H1 (cell line): ENCODE data around the gene ZNF362. TPM values are rescaled to one million over a fixed set of nuclear protein-coding genes. Genes with fewer than 3 reads are reported as not detected.

Source experiments
- CTCF ChIA-PET: fragments of 300-600 bp; sonication (Branson Sonifier 250); formaldehyde crosslinking; loops from one replicate; lab custom pipeline; 2021; ENCODE audit not compliant: partially characterized antibody; lab: Charles Lee
- POLR2A ChIA-PET: fragments of 300-600 bp; sonication (Branson Sonifier 250); formaldehyde crosslinking; loops from one replicate; lab custom pipeline; 2021; ENCODE audit warnings: inconsistent platforms; ENCODE audit not compliant: partially characterized antibody; lab: Charles Lee
- DNase-seq, 2 experiments: peaks; one replicate each; pipeline versions ENCODE4 v3.0.0 to v3.0.0-alpha.2; 2010 to 2022; ENCODE audit warnings: low spot score in 2 of 2, low read depth in 1 of 2, mixed read lengths in 1 of 2
- FAIRE-seq: peaks from 2 replicates; lab custom pipeline; 2011; peaks lifted over from hg19 to GRCh38; lab: Jason Lieb, UNC
- H2AFZ ChIP-seq: 2 replicates; pipeline ENCODE4 v1.8.1; 2012; ENCODE audit warnings: low read length, inconsistent platforms
- H2AK5ac ChIP-seq: 2 replicates; pipeline ENCODE4 v1.6.1; 2013; ENCODE audit warnings: low read depth, low read length
- H2BK120ac ChIP-seq: replicated peaks from 2 replicates; pipeline ENCODE3; 2013; ENCODE audit warnings: low read depth, low read length, inconsistent platforms
- H2BK12ac ChIP-seq: 2 replicates; pipeline ENCODE4 v1.6.1; 2013; ENCODE audit warnings: low read depth, low read length
- H2BK15ac ChIP-seq: 2 replicates; pipeline ENCODE4 v1.6.1; 2013; ENCODE audit warnings: low read length
- H2BK20ac ChIP-seq: 2 replicates; pipeline ENCODE4 v1.6.1; 2013; ENCODE audit warnings: low read length
- H2BK5ac ChIP-seq: 2 replicates; pipeline ENCODE4 v1.6.1; 2013; ENCODE audit warnings: low read depth, low read length
- H3K14ac ChIP-seq: 2 replicates; pipeline ENCODE4 v1.6.1; 2013; ENCODE audit warnings: inconsistent platforms; ENCODE audit not compliant: insufficient read length
- H3K18ac ChIP-seq: 2 replicates; pipeline ENCODE4 v1.6.1; 2013; ENCODE audit warnings: low read length; ENCODE audit errors: extremely low read depth
- H3K23ac ChIP-seq: 2 replicates; pipeline ENCODE4 v1.6.1; 2013; ENCODE audit warnings: inconsistent platforms; ENCODE audit not compliant: insufficient read length
- H3K23me2 ChIP-seq: 2 replicates; pipeline ENCODE4 v1.6.1; 2013; ENCODE audit warnings: low read depth, low read length
- H3K27ac ChIP-seq: 2 replicates; pipeline ENCODE4 v1.6.1; 2011; ENCODE audit warnings: low read depth, low read length, inconsistent platforms
- H3K27me3 ChIP-seq, 4 experiments: replicated peaks in 1 of 4; 1 replicate in 1 of 4; 2 replicates in 3 of 4; pipeline versions ENCODE4 v1.6.1 to v1.8.1; 2011 to 2013; ENCODE audit warnings: low read length in 3 of 4, mild to moderate bottlenecking in 3 of 4, inconsistent platforms in 2 of 4, mixed read lengths in 2 of 4, moderate library complexity in 1 of 4; ENCODE audit not compliant: control insufficient read depth in 3 of 4, insufficient read depth in 3 of 4; ENCODE audit errors: extremely low read depth in 1 of 4
- H3K36me3 ChIP-seq, 4 experiments: 2 replicates each; pipeline versions ENCODE4 v1.6.1 to v1.8.1; 2011 to 2013; ENCODE audit warnings: mild to moderate bottlenecking in 4 of 4, low read length in 3 of 4, moderate library complexity in 2 of 4, control low read depth in 1 of 4, inconsistent platforms in 1 of 4; ENCODE audit not compliant: insufficient read depth in 4 of 4, control insufficient read depth in 2 of 4
- H3K4ac ChIP-seq: replicated peaks from 2 replicates; pipeline ENCODE3; 2013; ENCODE audit warnings: low read length, low read depth, mixed read lengths, inconsistent platforms; ENCODE audit not compliant: insufficient read length
- H3K4me1 ChIP-seq, 4 experiments: replicated peaks in 1 of 4; 1 replicate in 1 of 4; 2 replicates in 3 of 4; pipeline versions ENCODE4 v1.6.1 to v1.8.1; 2011 to 2013; ENCODE audit warnings: low read length in 3 of 4, inconsistent platforms in 2 of 4, mixed read lengths in 1 of 4; ENCODE audit not compliant: insufficient read depth in 4 of 4, control insufficient read depth in 3 of 4
- H3K4me2 ChIP-seq, 2 experiments: 2 replicates each; pipeline versions ENCODE4 v1.6.1 to v1.8.1; 2011 to 2013; ENCODE audit warnings: low read depth in 2 of 2, low read length in 2 of 2, control low read depth in 1 of 2, inconsistent platforms in 1 of 2, mild to moderate bottlenecking in 1 of 2; ENCODE audit not compliant: insufficient read depth in 1 of 2
- H3K4me3 ChIP-seq, 4 experiments: fragments of 200-600, 300-600 bp in 1 of 4; sonication (generic), shearing (Covaris generic), sonication (Bioruptor Twin) in 1 of 4; 2 replicates each; pipeline versions ENCODE4 v1.5.1 to v1.8.1; 2011 to 2016; ENCODE audit warnings: low read length in 4 of 4, low read depth in 3 of 4, control low read depth in 2 of 4, inconsistent platforms in 2 of 4, mild to moderate bottlenecking in 2 of 4, mixed read lengths in 1 of 4, moderate library complexity in 1 of 4; ENCODE audit not compliant: insufficient read depth in 2 of 4; ENCODE audit errors: extremely low read depth in 1 of 4
- H3K56ac ChIP-seq: replicated peaks from 2 replicates; pipeline ENCODE3; 2013; ENCODE audit warnings: low read depth, mild to moderate bottlenecking, mixed read lengths, low read length, inconsistent platforms; ENCODE audit not compliant: insufficient read length
- H3K79me1 ChIP-seq: 2 replicates; pipeline ENCODE4 v1.6.1; 2013; ENCODE audit warnings: low read depth, low read length, control low read depth
- H3K79me2 ChIP-seq, 2 experiments: 2 replicates each; pipeline versions ENCODE4 v1.6.1 to v1.8.1; 2012 to 2013; ENCODE audit warnings: low read length in 2 of 2, mild to moderate bottlenecking in 2 of 2, inconsistent platforms in 1 of 2; ENCODE audit not compliant: insufficient read depth in 2 of 2, control insufficient read depth in 1 of 2
- H3K9ac ChIP-seq, 4 experiments: replicated peaks in 1 of 4; 1 replicate in 1 of 4; 2 replicates in 3 of 4; pipeline versions ENCODE4 v1.6.1 to v1.8.1; 2011 to 2013; ENCODE audit warnings: low read depth in 3 of 4, low read length in 3 of 4, control low read depth in 2 of 4, mild to moderate bottlenecking in 2 of 4, moderate library complexity in 2 of 4, inconsistent platforms in 1 of 4; ENCODE audit errors: extremely low read depth in 1 of 4
- H3K9me3 ChIP-seq, 2 experiments: 2 replicates each; pipeline versions ENCODE4 v1.6.1 to v1.8.1; 2012 to 2013; ENCODE audit warnings: mild to moderate bottlenecking in 2 of 2, moderate library complexity in 2 of 2, control low read depth in 1 of 2, inconsistent platforms in 1 of 2, low read depth in 1 of 2, low read length in 1 of 2, mixed read lengths in 1 of 2; ENCODE audit not compliant: insufficient read depth in 2 of 2
- H4K20me1 ChIP-seq, 2 experiments: replicated peaks in 1 of 2; 2 replicates each; pipeline versions ENCODE3 to v1.8.1; 2011 to 2013; ENCODE audit warnings: inconsistent platforms in 2 of 2, low read length in 2 of 2, mild to moderate bottlenecking in 1 of 2; ENCODE audit not compliant: insufficient read depth in 2 of 2, control insufficient read depth in 1 of 2
- H4K5ac ChIP-seq: 2 replicates; pipeline ENCODE4 v1.6.1; 2013; ENCODE audit warnings: low read length, low read depth, mixed read lengths, inconsistent platforms; ENCODE audit not compliant: insufficient read length
- H4K8ac ChIP-seq: 2 replicates; pipeline ENCODE4 v1.8.0; 2013; ENCODE audit warnings: mild to moderate bottlenecking, moderate library complexity, low read length, inconsistent platforms; ENCODE audit not compliant: insufficient read depth; ENCODE audit errors: extremely low read depth
- H4K91ac ChIP-seq: replicated peaks from 2 replicates; pipeline ENCODE3; 2013; ENCODE audit warnings: low read length, mixed read lengths, inconsistent platforms; ENCODE audit not compliant: insufficient read length
- EZH2 ChIP-seq: fragments of 200-600 bp; sonication (generic); IDR thresholded peaks from 2 replicates; pipeline ENCODE4 v1.7.1; 2012; ENCODE audit warnings: low read depth, mild to moderate bottlenecking, moderate library complexity, low read length, inconsistent platforms; ENCODE audit not compliant: severe bottlenecking
- MAFK ChIP-seq: IDR thresholded peaks from 2 replicates; pipeline ENCODE4 v1.6.1; 2012; ENCODE audit warnings: low read depth, mild to moderate bottlenecking, improper control_type of control experiment, low read length
- SP4 ChIP-seq: IDR thresholded peaks from 2 replicates; pipeline ENCODE4 v1.6.1; 2012; ENCODE audit warnings: low read length, inconsistent platforms
- TBP ChIP-seq: IDR thresholded peaks from 2 replicates; pipeline ENCODE4 v1.6.1; 2011; ENCODE audit warnings: low read depth, low read length, improper control_type of control experiment
- TCF12 ChIP-seq: IDR thresholded peaks from 2 replicates; pipeline ENCODE4 v1.6.1; 2011; ENCODE audit warnings: low read depth, mild to moderate bottlenecking, low read length
- WGBS, 2 experiments: shearing (Covaris generic) in 1 of 2; methylation state at CpG; one replicate each; pipeline versions ENCODE4 v1.1.6 to v1.1.7; 2013 to 2015; ENCODE audit warnings: low lambda C conversion rate in 2 of 2, mixed read lengths in 2 of 2, inconsistent platforms in 1 of 2, low coverage in 1 of 2, missing lambda C conversion rate in 1 of 2; ENCODE audit not compliant: insufficient replicate concordance in 2 of 2, insufficient coverage in 1 of 2, insufficient read length in 1 of 2; ENCODE audit errors: extremely low coverage in 1 of 2, missing lambda C conversion rate in 1 of 2; 5-methylcytosine and 5-hydroxymethylcytosine counted together
- polyA plus RNA-seq, 7 experiments: library from polyadenylated mRNA; depleted of rRNA in 3 of 7; stranded (reverse) in 5 of 7; unstranded in 2 of 7; fragments of >200 nt in 5 of 7; fragments of 200-250 nt in 2 of 7; gene quantifications; 1 replicate in 5 of 7; 2 replicates in 1 of 7; 4 replicates in 1 of 7; pipeline versions ENCODE4 v1.2.1 to v1.2.3, GENCODE V29; 2011 to 2013; ENCODE audit warnings: missing spikeins in 2 of 7, mixed read lengths in 2 of 7
- total RNA-seq: library from RNA; stranded (reverse); fragmentation: NEBNext Ultra II Directional; extraction: Animal tissue kit (Norgen Biotek cat#: 25700); gene quantifications from 2 replicates; pipeline ENCODE4 v1.2.1, GENCODE V29; 2021
- TF ChIP-seq, protein P1 (sequence below), 3 experiments: IDR thresholded peaks; 1 replicate in 2 of 3; 2 replicates in 1 of 3; pipeline versions ENCODE4 v1.5.1 to v1.6.1; 2011; ENCODE audit warnings: low read length in 3 of 3, mild to moderate bottlenecking in 3 of 3, inconsistent platforms in 2 of 3, low read depth in 1 of 3, moderate library complexity in 1 of 3; ENCODE audit not compliant: insufficient read depth in 1 of 3; ENCODE audit errors: control extremely low read depth in 1 of 3

The ZNF362 gene
- total and polyA plus RNA-seq, 2 of the 8 experiments (the other 6 are each of a cell fraction or from before 2014, with no cell fraction given), result 24.2 to 27.8 TPM

DNA sequence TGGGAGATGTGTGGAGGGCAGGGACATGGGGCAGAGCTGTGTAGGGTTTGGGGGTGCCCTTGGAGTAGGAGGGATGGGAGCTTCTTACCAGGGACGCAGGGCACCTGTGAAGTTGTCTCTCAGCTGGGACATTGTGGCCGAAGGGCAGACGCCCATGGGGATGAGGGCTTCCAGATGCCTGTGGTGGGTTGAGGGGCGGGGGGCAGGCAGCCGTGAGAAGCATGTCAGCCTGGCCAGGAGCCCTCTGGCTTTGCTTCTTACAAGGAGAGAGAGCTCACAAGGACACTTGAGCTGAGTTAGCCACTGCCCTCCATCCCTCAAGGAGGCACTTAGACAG is 56.1 kb downstream of the ZNF362 start:
- 78% methylated on average over 5 of the region's 5 CpGs; no CpG with 5 or more reads in 1 of the 2 experiments for WGBS, 2 experiments
- POLR2A ChIA-PET, result interaction anchor here (1.1 to 1.4 kb wide), 2 partner anchors 10 to 26 kb away, joined by 3 to 4 read pairs; no protein-coding TSS in a partner anchor

More for the DNA sequence above, 56.1 kb downstream of the ZNF362 start:
- H3K18ac ChIP-seq, result no peak overlapping the region
- H3K9me3 ChIP-seq, result peaks cover 2 to 8% of the 10 kb centered on the region in 2 experiments; a peak in 1 of 4 replicates
- no peaks in the 10 kb centered on the region for H3K36me3 ChIP-seq
- H4K20me1 ChIP-seq, result peaks cover 0 to under 1% of the 10 kb centered on the region in 2 experiments
- H3K4me1 ChIP-seq, result no peaks in the 10 kb centered on the region
- no peak overlapping the region for H3K23ac ChIP-seq
- no peak overlapping the region for H3K27ac ChIP-seq
- H2BK20ac ChIP-seq, result no peak overlapping the region
- H4K5ac ChIP-seq, result no peak overlapping the region
- H3K56ac ChIP-seq, result no peak overlapping the region
- no peak overlapping the region for H3K9ac ChIP-seq
- no peak overlapping the region for H2AFZ ChIP-seq
- no peak overlapping the region for H2AK5ac ChIP-seq
- no peak overlapping the region for H4K8ac ChIP-seq
- H2BK15ac ChIP-seq, result no peak overlapping the region
- no peak overlapping the region for H3K14ac ChIP-seq
- no peaks in the 10 kb centered on the region for H3K79me1 ChIP-seq
- H4K91ac ChIP-seq, result no peak overlapping the region
- TF ChIP-seq MAFK (no peak), EZH2 (no peak), TCF12 (no peak), TBP (no peak), SP4 (no peak)
- TF ChIP-seq, protein P1, sequence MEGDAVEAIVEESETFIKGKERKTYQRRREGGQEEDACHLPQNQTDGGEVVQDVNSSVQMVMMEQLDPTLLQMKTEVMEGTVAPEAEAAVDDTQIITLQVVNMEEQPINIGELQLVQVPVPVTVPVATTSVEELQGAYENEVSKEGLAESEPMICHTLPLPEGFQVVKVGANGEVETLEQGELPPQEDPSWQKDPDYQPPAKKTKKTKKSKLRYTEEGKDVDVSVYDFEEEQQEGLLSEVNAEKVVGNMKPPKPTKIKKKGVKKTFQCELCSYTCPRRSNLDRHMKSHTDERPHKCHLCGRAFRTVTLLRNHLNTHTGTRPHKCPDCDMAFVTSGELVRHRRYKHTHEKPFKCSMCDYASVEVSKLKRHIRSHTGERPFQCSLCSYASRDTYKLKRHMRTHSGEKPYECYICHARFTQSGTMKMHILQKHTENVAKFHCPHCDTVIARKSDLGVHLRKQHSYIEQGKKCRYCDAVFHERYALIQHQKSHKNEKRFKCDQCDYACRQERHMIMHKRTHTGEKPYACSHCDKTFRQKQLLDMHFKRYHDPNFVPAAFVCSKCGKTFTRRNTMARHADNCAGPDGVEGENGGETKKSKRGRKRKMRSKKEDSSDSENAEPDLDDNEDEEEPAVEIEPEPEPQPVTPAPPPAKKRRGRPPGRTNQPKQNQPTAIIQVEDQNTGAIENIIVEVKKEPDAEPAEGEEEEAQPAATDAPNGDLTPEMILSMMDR (IDR thresholded peaks at IDR 0.05; ENCODE audit: control extremely low read depth in 1 of 3, insufficient read depth in 1 of 3, low read depth in 1 of 3, low read length in 3 of 3), result no peak
- no peak for FAIRE-seq
- H3K23me2 ChIP-seq, result no peaks in the 10 kb centered on the region
- no peak overlapping the region for H2BK5ac ChIP-seq
- DNase-seq, result no peak
- no peak overlapping the region for H3K4ac ChIP-seq
- no peak overlapping the region for H3K4me3 ChIP-seq
- CTCF ChIA-PET, result interaction anchor here (0.7 to 5.5 kb wide), 6 partner anchors 10 to 1695 kb away, joined by 3 to 50 read pairs (median 4); no protein-coding TSS in a partner anchor
- no peaks in the 10 kb centered on the region for H3K79me2 ChIP-seq
- peaks cover 0 to 3% (median 1%) of the 10 kb centered on the region in 4 experiments; a peak in 2 of 7 replicates for H3K27me3 ChIP-seq
- H2BK12ac ChIP-seq, result no peak overlapping the region
- no peak overlapping the region for H2BK120ac ChIP-seq
- H3K4me2 ChIP-seq, result no peak overlapping the region
